ENCODE results near the gene CDK5RAP1.
"Not testable (repeated sequence)": the region's sequence is repeated elsewhere in the genome, so short reads cannot be mapped to it uniquely, and the experiment has no call there.

Gene CDK5RAP1

DNA sequence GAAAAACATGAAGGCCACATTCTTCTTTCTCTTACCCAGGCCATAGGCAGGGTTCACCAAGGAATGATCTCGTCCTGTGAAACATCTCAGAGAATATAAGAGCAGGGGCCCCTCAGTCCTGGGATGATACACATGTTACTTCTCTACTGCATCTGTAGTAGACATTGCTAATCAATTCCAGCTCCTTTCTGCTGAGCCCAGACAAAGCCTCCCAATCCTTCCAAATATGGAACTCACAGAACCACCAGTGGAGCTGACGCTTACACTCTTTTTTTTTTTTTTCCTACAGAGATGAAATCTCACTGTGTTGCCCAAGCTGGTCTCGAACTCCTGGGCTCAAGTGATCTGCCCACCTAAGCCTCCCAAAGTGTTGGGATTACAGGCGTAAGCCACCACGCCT, 33.1 kb upstream of the CDK5RAP1 start:
- ChIA-PET CTCF (no interaction called here), POLR2A (no interaction called here)

DNA sequence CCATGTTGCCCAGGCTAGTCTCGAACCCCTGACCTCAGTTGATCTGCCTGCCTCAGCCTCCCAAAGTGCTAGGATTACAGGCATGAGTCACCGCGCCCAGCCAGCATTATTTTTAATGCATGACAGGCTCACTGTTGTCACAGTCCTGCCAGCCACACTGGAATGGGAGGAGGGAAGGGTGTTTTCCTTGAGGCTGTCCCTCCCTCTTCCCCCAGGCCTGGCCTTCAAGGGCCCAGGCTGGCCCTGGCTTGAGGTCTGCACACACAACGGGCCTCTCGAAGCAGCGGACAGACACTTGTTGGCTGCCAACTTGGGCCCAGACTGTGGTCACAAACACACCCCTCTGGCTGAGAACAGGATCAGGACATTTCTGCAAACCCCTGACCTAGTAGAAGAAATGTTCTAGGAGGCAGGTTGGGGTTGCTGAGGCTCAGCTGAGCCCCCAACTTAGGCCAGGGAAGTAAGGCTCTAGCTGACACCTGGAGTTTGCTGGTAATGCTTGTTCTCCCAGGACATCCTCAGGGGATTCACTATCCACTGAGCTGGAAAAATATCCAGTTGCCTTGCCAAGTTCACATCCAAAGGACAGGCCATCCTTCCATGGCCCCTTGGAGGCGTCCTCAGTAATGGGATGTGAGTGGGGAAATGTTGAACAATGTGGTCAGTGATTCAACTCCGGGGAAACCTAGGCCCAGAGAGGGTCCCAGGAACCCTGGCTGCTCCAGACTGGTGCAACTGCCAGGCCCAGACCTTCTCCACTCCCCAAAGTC, 32.3 kb upstream of the CDK5RAP1 start:
- Histone ChIP-seq H3K4me3 (ENCODE audit: control insufficient read depth in 1 of 7, extremely low read depth in 1 of 7, insufficient read depth in 4 of 7, low read depth in 2 of 7, low read length in 6 of 7) (no peak overlapping the region), H3K36me3 (ENCODE audit: control insufficient read depth in 4 of 4, insufficient read depth in 4 of 4, low read length in 3 of 4) (no peaks in the 10 kb centered on the region), H3K27me3 (replicated peaks in 2 of 5; ENCODE audit: control insufficient read depth in 4 of 5, insufficient read depth in 5 of 5, low read length in 4 of 5) (no peaks in the 10 kb centered on the region), H3K4me1 (ENCODE audit: control extremely low read depth in 1 of 4, control insufficient read depth in 4 of 4, insufficient read depth in 4 of 4, low read length in 3 of 4) (no peaks in the 10 kb centered on the region), H3K27ac (ENCODE audit: insufficient read depth in 1 of 2, low read depth in 1 of 2, low read length in 2 of 2, poor library complexity in 1 of 2, severe bottlenecking in 2 of 2) (no peak overlapping the region), H3K9me3 (ENCODE audit: control extremely low read depth in 1 of 5, control insufficient read depth in 4 of 5, insufficient read depth in 2 of 5, low read depth in 1 of 5, low read length in 4 of 5) (no peaks in the 10 kb centered on the region)
- WGBS (ENCODE audit: insufficient coverage) = 96% methylated on average over 8 of the region's 8 CpGs
- POLR2A ChIA-PET = no interaction called here
- CTCF ChIA-PET = no interaction called here
- no peak for DNase-seq

More for the DNA sequence above, 33.1 kb upstream of the CDK5RAP1 start:
- Histone ChIP-seq H3K4me1 (ENCODE audit: control extremely low read depth in 1 of 4, control insufficient read depth in 4 of 4, insufficient read depth in 4 of 4, low read length in 3 of 4) (no peaks in the 10 kb centered on the region), H3K9me3 (ENCODE audit: control extremely low read depth in 1 of 5, control insufficient read depth in 4 of 5, insufficient read depth in 2 of 5, low read depth in 1 of 5, low read length in 4 of 5) (no peaks in the 10 kb centered on the region), H3K4me3 (ENCODE audit: control insufficient read depth in 1 of 7, extremely low read depth in 1 of 7, insufficient read depth in 4 of 7, low read depth in 2 of 7, low read length in 6 of 7) (no peak overlapping the region), H3K27me3 (replicated peaks in 2 of 5; ENCODE audit: control insufficient read depth in 4 of 5, insufficient read depth in 5 of 5, low read length in 4 of 5) (no peaks in the 10 kb centered on the region), H3K27ac (ENCODE audit: insufficient read depth in 1 of 2, low read depth in 1 of 2, low read length in 2 of 2, poor library complexity in 1 of 2, severe bottlenecking in 2 of 2) (no peak overlapping the region), H3K36me3 (ENCODE audit: control insufficient read depth in 4 of 4, insufficient read depth in 4 of 4, low read length in 3 of 4) (no peaks in the 10 kb centered on the region)
- no peak for DNase-seq
- 94% methylated on average over 5 of the region's 5 CpGs for WGBS (ENCODE audit: insufficient coverage)

DNA sequence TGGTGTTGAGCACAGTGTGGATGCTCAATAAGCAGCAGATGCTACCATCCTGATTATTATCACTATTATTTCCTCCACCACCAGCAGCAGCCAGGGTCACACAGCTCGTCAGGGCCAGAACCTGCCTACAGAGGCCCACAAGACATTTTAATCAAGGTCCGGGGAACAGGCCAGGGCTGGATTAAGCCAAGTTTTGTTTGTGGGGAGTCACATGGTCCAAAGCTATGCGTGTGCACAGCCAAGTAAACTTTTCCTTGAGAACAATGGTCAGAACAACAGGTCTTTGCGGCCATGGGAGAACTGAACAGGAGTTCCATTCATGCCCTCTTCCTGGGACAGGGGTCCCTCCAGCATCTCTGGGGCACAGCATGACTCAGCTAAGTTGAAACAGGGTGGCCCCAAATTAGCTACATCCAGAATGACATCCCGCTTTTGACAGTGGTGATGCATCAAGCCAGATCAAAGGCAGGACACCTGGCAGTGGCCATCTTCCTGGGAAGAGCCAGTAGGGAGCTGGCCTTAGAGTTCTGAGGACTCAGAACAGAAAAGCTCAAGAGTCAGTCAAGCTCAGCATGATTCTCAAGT, 30.6 kb upstream of the CDK5RAP1 start:
- no peaks in the 10 kb centered on the region for H3K27me3 ChIP-seq (replicated peaks in 2 of 5; ENCODE audit: control insufficient read depth in 4 of 5, insufficient read depth in 5 of 5, low read length in 4 of 5)
- H3K9me3 ChIP-seq (ENCODE audit: control extremely low read depth in 1 of 5, control insufficient read depth in 4 of 5, insufficient read depth in 2 of 5, low read depth in 1 of 5, low read length in 4 of 5) = no peaks in the 10 kb centered on the region
- ChIA-PET POLR2A (interaction anchor here (0.6 kb wide), 1 partner anchor 12 kb away, joined by 3 read pairs; no protein-coding TSS in a partner anchor), CTCF (interaction anchor here (1.1 kb wide), 1 partner anchor 16 kb away, joined by 3 read pairs; no protein-coding TSS in a partner anchor)
- H3K4me1 ChIP-seq (ENCODE audit: control extremely low read depth in 1 of 4, control insufficient read depth in 4 of 4, insufficient read depth in 4 of 4, low read length in 3 of 4) = no peaks in the 10 kb centered on the region
- H3K27ac ChIP-seq (ENCODE audit: insufficient read depth in 1 of 2, low read depth in 1 of 2, low read length in 2 of 2, poor library complexity in 1 of 2, severe bottlenecking in 2 of 2) = no peak overlapping the region
- H3K36me3 ChIP-seq (ENCODE audit: control insufficient read depth in 4 of 4, insufficient read depth in 4 of 4, low read length in 3 of 4) = no peaks in the 10 kb centered on the region
- DNase-seq = no peak
- 100% methylated on average over 5 of the region's 5 CpGs for WGBS (ENCODE audit: insufficient coverage)
- H3K4me3 ChIP-seq (ENCODE audit: control insufficient read depth in 1 of 7, extremely low read depth in 1 of 7, insufficient read depth in 4 of 7, low read depth in 2 of 7, low read length in 6 of 7) = no peak overlapping the region

DNA sequence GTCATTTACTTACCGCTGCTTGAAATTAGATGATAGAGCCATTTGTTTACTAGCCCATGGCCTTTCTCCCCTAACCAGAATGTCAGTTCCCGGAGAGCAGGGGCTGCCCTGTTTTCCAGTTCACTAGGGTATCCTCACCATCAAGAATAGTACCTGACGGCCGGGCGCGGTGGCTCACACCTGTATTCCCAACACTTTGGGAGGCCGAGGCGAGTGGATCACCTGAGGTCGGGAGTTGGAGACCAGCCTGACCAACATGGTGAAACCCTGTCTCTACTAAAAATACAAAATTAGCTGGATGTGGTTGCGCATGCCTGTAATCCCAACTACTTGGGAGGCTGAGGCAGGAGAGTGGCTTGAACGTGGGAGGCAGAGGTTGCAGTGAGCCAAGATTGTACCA, 22.6 kb upstream of the CDK5RAP1 start:
- H3K36me3 ChIP-seq (ENCODE audit: control insufficient read depth in 4 of 4, insufficient read depth in 4 of 4, low read length in 3 of 4); CTCF ChIA-PET; DNase-seq; H3K4me1 ChIP-seq (ENCODE audit: control extremely low read depth in 1 of 4, control insufficient read depth in 4 of 4, insufficient read depth in 4 of 4, low read length in 3 of 4); H3K27me3 ChIP-seq (replicated peaks in 2 of 5; ENCODE audit: control insufficient read depth in 4 of 5, insufficient read depth in 5 of 5, low read length in 4 of 5); H3K4me3 ChIP-seq (ENCODE audit: control insufficient read depth in 1 of 7, extremely low read depth in 1 of 7, insufficient read depth in 4 of 7, low read depth in 2 of 7, low read length in 6 of 7); H3K27ac ChIP-seq (ENCODE audit: insufficient read depth in 1 of 2, low read depth in 1 of 2, low read length in 2 of 2, poor library complexity in 1 of 2, severe bottlenecking in 2 of 2); POLR2A ChIA-PET; H3K9me3 ChIP-seq (ENCODE audit: control extremely low read depth in 1 of 5, control insufficient read depth in 4 of 5, insufficient read depth in 2 of 5, low read depth in 1 of 5, low read length in 4 of 5): not testable (repeated sequence)
- WGBS (ENCODE audit: insufficient coverage) = 91% methylated on average over 11 of the region's 11 CpGs

DNA sequence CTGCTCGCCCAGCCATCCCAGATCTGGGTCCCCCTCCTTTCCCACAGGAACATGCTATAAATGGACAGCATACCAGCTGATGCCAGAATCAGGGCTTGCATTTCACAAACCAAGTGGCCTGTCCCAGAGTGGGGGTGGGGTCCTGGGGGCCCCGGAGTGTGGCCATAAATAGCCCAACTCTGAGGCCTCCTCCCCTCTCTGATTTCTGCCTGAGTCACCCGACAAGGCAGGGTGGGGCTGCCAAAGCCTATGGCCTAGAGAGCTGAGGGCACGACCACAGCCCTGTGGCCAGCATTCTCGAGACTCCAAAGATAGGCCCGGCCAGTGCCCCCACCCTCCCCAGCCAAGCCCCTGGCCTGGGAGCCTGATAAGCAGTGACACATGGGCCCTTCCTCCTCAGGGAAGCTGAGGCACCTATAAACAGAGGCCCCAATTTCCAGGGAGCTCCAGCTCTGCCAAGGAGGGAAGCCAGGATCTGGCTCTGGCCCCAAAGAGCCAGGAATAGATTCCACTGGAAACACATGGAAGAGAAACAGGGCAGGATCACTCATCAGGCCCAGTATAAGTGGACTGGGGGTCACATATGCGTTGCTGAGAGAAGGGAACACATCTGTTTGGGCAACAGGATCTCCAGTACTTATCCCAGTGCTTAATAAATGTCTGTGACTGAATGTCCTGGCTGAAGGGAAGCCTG, 22.0 kb upstream of the CDK5RAP1 start:
- ChIA-PET CTCF (no interaction called here), POLR2A (no interaction called here)
- 84% methylated on average over 6 of the region's 7 CpGs for WGBS (ENCODE audit: insufficient coverage)
- H3K4me3 ChIP-seq (ENCODE audit: control insufficient read depth in 1 of 7, extremely low read depth in 1 of 7, insufficient read depth in 4 of 7, low read depth in 2 of 7, low read length in 6 of 7) = no peak overlapping the region
- no peaks in the 10 kb centered on the region for H3K27me3 ChIP-seq (replicated peaks in 2 of 5; ENCODE audit: control insufficient read depth in 4 of 5, insufficient read depth in 5 of 5, low read length in 4 of 5)
- H3K36me3 ChIP-seq (ENCODE audit: control insufficient read depth in 4 of 4, insufficient read depth in 4 of 4, low read length in 3 of 4) = no peaks in the 10 kb centered on the region
- H3K27ac ChIP-seq (ENCODE audit: insufficient read depth in 1 of 2, low read depth in 1 of 2, low read length in 2 of 2, poor library complexity in 1 of 2, severe bottlenecking in 2 of 2) = peak overlapping the region in 1 of 2 experiments; percentile 22
- no peaks in the 10 kb centered on the region for H3K4me1 ChIP-seq (ENCODE audit: control extremely low read depth in 1 of 4, control insufficient read depth in 4 of 4, insufficient read depth in 4 of 4, low read length in 3 of 4)
- no peaks in the 10 kb centered on the region for H3K9me3 ChIP-seq (ENCODE audit: control extremely low read depth in 1 of 5, control insufficient read depth in 4 of 5, insufficient read depth in 2 of 5, low read depth in 1 of 5, low read length in 4 of 5)
- DNase-seq = no peak

DNA sequence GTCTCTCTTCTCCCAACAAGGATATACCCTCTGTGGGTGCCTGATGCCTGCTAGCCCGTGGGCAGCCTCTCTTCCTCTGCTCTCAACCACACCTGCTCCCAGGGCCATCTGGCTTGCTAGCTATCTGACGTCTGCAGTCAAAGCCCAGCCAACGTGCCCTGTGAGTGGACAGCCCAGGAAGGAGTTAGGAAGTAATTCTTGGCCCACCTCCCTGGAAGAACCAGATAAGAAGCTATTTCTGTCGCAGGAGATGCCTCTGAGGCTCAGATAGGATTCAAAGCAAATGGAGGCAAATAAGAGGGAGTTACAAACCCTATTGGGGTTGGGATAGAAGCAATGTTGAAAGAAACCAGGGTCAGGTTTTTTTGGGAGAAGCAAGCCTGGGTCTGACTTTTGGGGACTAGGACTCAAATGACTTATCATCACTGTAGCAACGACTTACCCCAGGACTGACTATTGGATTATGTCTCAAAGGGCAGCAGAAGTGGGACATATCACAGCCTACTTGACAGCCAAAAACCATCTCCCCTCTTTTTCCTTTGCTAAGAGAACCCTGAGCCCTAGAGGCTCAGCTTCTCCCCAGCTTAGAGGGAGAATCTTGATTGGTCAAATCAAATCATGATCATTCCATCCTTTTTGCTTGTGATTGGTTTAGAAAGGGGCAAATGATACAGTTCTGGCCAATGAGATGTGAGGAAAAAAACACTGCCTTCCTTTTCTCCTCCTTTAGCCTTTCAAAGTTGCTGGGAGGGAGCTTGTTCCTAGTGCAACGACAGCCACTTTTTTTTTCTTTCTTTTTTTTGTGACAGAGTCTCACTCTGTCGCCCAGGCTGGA, 18.0 kb upstream of the CDK5RAP1 start:
- WGBS (ENCODE audit: insufficient coverage) = 56% methylated on average over 6 of the region's 7 CpGs
- CTCF ChIA-PET = interaction anchor here (1.0 kb wide), 1 partner anchor 8 kb away, joined by 3 read pairs; no protein-coding TSS in a partner anchor
- Histone ChIP-seq H3K27ac (ENCODE audit: insufficient read depth in 1 of 2, low read depth in 1 of 2, low read length in 2 of 2, poor library complexity in 1 of 2, severe bottlenecking in 2 of 2) (no peak overlapping the region), H3K4me3 (ENCODE audit: control insufficient read depth in 1 of 7, extremely low read depth in 1 of 7, insufficient read depth in 4 of 7, low read depth in 2 of 7, low read length in 6 of 7) (no peak overlapping the region), H3K9me3 (ENCODE audit: control extremely low read depth in 1 of 5, control insufficient read depth in 4 of 5, insufficient read depth in 2 of 5, low read depth in 1 of 5, low read length in 4 of 5) (no peaks in the 10 kb centered on the region), H3K36me3 (ENCODE audit: control insufficient read depth in 4 of 4, insufficient read depth in 4 of 4, low read length in 3 of 4) (no peaks in the 10 kb centered on the region), H3K27me3 (replicated peaks in 2 of 5; ENCODE audit: control insufficient read depth in 4 of 5, insufficient read depth in 5 of 5, low read length in 4 of 5) (no peaks in the 10 kb centered on the region), H3K4me1 (ENCODE audit: control extremely low read depth in 1 of 4, control insufficient read depth in 4 of 4, insufficient read depth in 4 of 4, low read length in 3 of 4) (no peaks in the 10 kb centered on the region)
- POLR2A ChIA-PET = interaction anchor here (0.6 to 0.7 kb wide), 2 partner anchors 9 to 13 kb away, joined by 3 to 4 read pairs; no protein-coding TSS in a partner anchor
- peak in 2 of 3 donors; percentile 47 to 62 for DNase-seq
